GM10248 (cell line): Measurements from ENCODE around the gene REEP6.
"Not testable (repeated sequence)": the region's sequence is repeated elsewhere in the genome, so short reads cannot be mapped to it uniquely, and the experiment has no call there.

ENCODE experiments used
- CTCF ChIA-PET: fragments of 300-600 bp; sonication (Branson Sonifier 250); formaldehyde crosslinking; extraction: SDS; loops from one replicate; lab custom pipeline; 2021; ENCODE audit warnings: antibody characterized with exemption; lab: Yijun Ruan, JAX
- POLR2A ChIA-PET: fragments of 350-650 bp; sonication (Branson Sonifier 250); formaldehyde crosslinking; extraction: SDS; loops from one replicate; lab custom pipeline; 2020; ENCODE audit warnings: antibody characterized with exemption; lab: Yijun Ruan, JAX
- DNase-seq: peaks from one replicate; pipeline ENCODE4 v3.0.0; 2012; ENCODE audit errors: extremely low spot score
- CTCF ChIP-seq: IDR thresholded peaks from 2 replicates; pipeline ENCODE4 v1.5.1; 2012; ENCODE audit warnings: mild to moderate bottlenecking, low read depth; ENCODE audit errors: extremely low read depth, missing control alignments, control extremely low read depth

Gene REEP6

GRCh38 chr19:1472231-1473084 is 18.5 kb upstream of the REEP6 start:
- POLR2A ChIA-PET: interaction anchor here (0.6 kb wide), 1 partner anchor 9 kb away, joined by 3 read pairs; no protein-coding TSS in a partner anchor
- no peak for TF ChIP-seq CTCF
- CTCF ChIA-PET: interaction anchor here (1.0 to 1.3 kb wide), 4 partner anchors 27 to 354 kb away, joined by 3 to 4 read pairs (median 4); no protein-coding TSS in a partner anchor
- no peak for DNase-seq

GRCh38 chr19:1473085-1473851 is 17.7 kb upstream of the REEP6 start:
- no peak for DNase-seq
- TF ChIP-seq CTCF: no peak
- ChIA-PET POLR2A (interaction anchor here (0.5 kb wide), 1 partner anchor 10 kb away, joined by 5 read pairs; no protein-coding TSS in a partner anchor), CTCF (interaction anchor here (1.3 kb wide), 3 partner anchors 28 to 353 kb away, joined by 3 to 4 read pairs (median 4); no protein-coding TSS in a partner anchor)

- DNase-seq: no peak
- CTCF ChIA-PET: interaction anchor here (1.3 kb wide), 2 partner anchors 29 to 352 kb away, joined by 3 to 4 read pairs; no protein-coding TSS in a partner anchor
- POLR2A ChIA-PET: interaction anchor here (0.5 kb wide), 1 partner anchor 11 kb away, joined by 5 read pairs; no protein-coding TSS in a partner anchor
- TF ChIP-seq CTCF: no peak
Measured at GRCh38 chr19:1474011-1474764, 16.8 kb upstream of the REEP6 start.

GRCh38 chr19:1474765-1475351 is 16.1 kb upstream of the REEP6 start:
- POLR2A ChIA-PET: interaction anchor here (1.1 kb wide), 1 partner anchor 32 kb away, joined by 7 read pairs; no protein-coding TSS in a partner anchor
- CTCF ChIA-PET: interaction anchor here (1.1 kb wide), 1 partner anchor 196 kb away, joined by 4 read pairs; no protein-coding TSS in a partner anchor
- no peak for TF ChIP-seq CTCF
- no peak for DNase-seq

- TF ChIP-seq CTCF: no peak
- ChIA-PET CTCF (interaction anchor here (1.1 kb wide), 1 partner anchor 197 kb away, joined by 4 read pairs; no protein-coding TSS in a partner anchor), POLR2A (interaction anchor here (1.1 kb wide), 1 partner anchor 33 kb away, joined by 7 read pairs; no protein-coding TSS in a partner anchor)
- DNase-seq: no peak
Measured at GRCh38 chr19:1475751-1476437, 15.1 kb upstream of the REEP6 start.

GRCh38 chr19:1477056-1477455 is 13.9 kb upstream of the REEP6 start:
- POLR2A ChIA-PET: not testable (repeated sequence)

More at GRCh38 chr19:1477056-1477455, 13.9 kb upstream of the REEP6 start:
- CTCF ChIA-PET: interaction anchor here (1.2 to 1.3 kb wide), 2 partner anchors 19 to 32 kb away, joined by 3 read pairs; no protein-coding TSS in a partner anchor
- not testable (repeated sequence) for DNase-seq
